SIG-M5 (cell line): Measurements from ENCODE around the gene MYF6.

Experiments used
- DNase-seq: peaks from one replicate; lab custom pipeline; 2025; lab: John Stamatoyannopoulos, UW

Gene MYF6

DNA sequence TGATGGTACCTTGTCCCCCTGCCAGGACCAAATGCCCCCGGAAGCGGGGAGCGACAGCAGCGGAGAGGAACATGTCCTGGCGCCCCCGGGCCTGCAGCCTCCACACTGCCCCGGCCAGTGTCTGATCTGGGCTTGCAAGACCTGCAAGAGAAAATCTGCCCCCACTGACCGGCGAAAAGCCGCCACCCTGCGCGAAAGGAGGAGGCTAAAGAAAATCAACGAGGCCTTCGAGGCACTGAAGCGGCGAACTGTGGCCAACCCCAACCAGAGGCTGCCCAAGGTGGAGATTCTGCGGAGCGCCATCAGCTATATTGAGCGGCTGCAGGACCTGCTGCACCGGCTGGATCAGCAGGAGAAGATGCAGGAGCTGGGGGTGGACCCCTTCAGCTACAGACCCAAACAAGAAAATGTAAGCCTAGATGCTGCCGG is 410 bp downstream of the MYF6 start:
- no peak for DNase-seq

DNA sequence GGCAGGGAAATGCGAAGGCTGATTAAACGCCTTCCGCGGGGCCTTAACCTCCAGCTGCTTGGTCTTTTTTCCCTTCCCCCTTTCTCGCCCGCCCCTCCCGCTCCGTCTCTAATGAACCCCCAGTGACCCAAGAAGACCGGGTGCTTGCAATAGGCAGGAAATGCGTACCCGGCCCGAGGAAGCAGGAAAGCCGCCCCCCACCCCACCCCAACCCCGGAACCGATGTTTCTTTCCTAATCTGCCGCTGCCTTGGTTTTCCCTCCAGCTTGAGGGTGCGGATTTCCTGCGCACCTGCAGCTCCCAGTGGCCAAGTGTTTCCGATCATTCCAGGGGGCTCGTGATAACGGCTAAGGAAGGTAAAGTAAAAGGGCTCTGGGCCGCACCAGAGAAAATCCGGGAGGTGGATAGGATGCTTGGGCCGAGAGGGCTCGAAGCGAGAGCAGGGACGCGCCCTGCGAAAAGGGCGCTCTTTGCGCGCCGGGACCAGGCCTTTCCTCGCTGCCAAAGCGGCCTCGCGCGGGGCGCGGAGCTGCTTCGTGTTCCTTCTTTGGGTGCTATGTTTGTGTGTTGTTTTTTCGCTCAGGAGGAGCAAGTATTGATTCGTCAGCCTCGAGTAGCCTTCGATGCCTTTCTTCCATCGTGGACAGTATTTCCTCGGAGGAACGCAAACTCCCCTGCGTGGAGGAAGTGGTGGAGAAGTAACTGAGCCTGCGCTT is 983 bp downstream of the MYF6 start:
- DNase-seq: no peak

GRCh38 chr12:80708975-80709328 is 1.5 kb downstream of the MYF6 start:
- DNase-seq: no peak

GRCh38 chr12:80709811-80710726 is 2.6 kb downstream of the MYF6 start:
- no peak for DNase-seq

DNA sequence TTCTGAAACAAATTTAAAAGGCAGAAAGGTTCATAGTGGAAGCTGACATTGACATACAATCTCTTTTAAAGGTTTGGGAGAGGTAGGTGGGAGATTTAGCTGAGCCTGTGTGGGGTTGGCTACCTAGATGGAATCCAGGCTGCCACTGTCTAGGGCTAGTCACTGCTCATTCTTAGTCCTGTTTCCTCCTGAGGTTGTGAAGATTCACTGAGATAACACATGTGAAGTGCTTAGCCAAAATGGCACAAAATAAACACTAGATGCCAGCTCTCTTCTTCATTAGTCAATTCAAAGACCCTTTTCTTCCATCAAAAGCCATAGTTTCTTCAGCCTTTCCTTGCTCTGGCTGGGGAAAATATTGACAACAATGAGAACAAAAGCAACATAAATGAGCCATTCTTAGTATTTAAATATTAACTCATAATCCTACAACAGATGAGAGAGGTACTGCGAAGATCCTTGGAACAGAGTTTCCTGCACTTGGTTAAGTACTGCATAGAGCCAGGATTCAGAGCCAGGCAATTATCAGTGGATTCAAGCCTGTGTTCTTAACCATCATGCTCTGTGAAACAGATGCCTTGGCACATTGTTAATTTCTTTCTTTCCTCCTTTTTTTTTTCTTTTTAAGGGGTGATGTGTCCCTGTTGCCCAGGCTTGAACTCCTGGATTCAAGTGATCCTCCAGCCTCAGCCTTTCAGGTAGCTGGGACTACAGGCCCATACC is 3.5 kb downstream of the MYF6 start:
- no peak for DNase-seq

DNA sequence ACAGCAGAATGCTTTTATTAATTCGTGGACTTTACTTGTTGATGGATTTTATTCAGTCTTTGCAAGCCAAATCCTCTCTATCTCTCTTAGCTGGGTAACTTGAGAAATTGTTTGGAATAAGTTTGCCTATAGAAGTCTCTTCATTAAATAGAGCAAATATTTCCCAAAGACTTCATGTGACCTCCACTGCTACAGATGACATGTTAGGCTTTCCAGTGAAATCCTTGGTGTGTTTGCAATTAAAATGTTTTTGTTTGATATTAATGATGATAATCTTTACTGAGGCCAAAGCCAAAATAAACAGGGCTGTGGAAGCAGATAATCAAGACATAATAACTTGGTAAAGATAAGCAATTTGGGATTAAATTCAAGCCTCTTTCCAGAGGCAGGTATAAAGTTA is 4.4 kb downstream of the MYF6 start:
- DNase-seq: no peak

DNA sequence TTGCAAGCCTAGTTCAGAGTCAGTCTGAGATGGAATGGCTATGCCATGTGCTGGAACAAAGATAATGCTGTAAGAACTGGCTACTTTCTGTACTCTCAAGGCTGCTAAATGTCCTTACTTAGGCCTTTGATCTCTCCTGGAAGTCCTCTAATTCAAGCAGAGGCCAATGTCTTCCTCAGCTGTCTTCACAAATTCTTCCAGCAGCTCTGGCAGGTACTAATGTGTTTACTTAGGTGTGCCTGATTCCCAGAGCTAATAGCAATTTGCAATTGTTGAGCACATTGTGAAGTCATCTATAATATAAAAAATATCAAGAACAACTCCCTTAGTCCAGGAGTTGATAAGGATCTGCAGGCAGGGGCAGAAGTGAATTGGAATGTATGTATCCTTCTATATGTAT is 5.4 kb downstream of the MYF6 start:
- no peak for DNase-seq

- no peak for DNase-seq
Observed at GRCh38 chr12:80713419-80713818, 6.0 kb downstream of the MYF6 start.

GRCh38 chr12:80714055-80714454 is 6.6 kb downstream of the MYF6 start:
- DNase-seq: no peak

GRCh38 chr12:80714846-80715245 is 7.4 kb downstream of the MYF6 start:
- no peak for DNase-seq

- no peak for DNase-seq
Observed at GRCh38 chr12:80715713-80716249, 8.3 kb downstream of the MYF6 start.

DNA sequence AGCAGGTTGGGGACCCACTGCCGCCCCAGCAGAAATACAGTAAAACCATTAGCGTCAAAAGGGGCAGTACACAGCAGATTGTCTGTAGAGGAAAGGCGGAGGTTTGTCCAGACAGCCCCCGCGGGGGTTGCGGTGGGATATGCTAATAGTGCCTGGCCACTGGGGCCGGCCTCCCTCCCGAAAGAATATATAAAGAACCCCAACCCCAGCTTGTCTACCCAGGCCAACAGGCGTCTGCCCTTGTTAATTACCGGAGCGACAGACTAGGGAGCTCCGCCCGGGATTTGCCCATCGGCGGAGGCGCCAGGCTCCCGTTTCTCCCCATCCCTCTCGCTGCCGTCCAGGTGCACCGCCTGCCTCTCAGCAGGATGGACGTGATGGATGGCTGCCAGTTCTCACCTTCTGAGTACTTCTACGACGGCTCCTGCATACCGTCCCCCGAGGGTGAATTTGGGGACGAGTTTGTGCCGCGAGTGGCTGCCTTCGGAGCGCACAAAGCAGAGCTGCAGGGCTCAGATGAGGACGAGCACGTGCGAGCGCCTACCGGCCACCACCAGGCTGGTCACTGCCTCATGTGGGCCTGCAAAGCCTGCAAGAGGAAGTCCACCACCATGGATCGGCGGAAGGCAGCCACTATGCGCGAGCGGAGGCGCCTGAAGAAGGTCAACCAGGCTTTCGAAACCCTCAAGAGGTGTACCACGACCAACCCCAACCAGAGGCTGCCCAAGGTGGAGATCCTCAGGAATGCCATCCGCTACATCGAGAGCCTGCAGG is 9.4 kb downstream of the MYF6 start, which contains the start of gene MYF5:
TSS of gene MYF5 (plus strand) at position 217 of the 774 bp plus-strand sequence. CDS start at position 369, 152 bp downstream.
- no peak for DNase-seq

DNA sequence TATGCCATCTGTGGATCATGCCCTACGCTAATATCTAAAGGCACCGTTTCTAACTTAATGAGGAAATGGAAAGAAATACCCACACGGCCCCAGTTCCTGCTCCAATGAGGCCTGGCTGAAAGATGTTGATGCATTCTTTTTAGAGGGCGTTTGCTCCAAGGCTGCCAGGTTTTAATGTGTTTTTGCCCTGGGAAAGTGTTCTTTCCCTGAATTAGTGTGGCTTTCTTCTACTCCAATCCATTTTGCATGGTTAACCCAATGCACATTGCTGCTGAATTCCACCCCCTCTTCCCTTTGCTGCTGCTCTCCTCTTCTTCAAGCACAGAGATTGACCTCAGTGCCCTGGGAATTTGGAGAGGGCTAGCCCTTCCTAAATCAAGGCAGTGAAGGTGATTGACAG is 10.4 kb downstream of the MYF6 start:
- DNase-seq: no peak

- no peak for DNase-seq
Observed at GRCh38 chr12:80720516-80720915, 13.1 kb downstream of the MYF6 start.

DNA sequence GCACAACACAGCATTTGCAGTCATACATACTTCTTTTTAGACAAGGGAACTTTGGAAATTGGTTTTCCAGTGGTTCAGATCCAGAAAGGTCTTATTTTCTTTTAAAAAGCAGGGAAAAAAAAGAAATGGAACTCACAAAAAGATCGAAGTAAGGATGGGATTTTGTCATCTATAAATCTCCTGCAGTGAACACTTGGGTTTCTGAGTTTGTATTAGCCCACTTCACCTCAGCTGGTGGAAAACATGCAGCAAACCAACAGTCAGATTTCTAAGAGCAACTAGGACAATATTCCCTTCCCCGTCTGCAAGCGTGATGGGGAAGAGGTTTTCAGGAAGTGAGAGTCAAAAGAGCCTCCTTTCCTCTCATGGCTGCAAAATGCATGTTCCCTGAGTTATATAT is 13.9 kb downstream of the MYF6 start:
- no peak for DNase-seq

DNA sequence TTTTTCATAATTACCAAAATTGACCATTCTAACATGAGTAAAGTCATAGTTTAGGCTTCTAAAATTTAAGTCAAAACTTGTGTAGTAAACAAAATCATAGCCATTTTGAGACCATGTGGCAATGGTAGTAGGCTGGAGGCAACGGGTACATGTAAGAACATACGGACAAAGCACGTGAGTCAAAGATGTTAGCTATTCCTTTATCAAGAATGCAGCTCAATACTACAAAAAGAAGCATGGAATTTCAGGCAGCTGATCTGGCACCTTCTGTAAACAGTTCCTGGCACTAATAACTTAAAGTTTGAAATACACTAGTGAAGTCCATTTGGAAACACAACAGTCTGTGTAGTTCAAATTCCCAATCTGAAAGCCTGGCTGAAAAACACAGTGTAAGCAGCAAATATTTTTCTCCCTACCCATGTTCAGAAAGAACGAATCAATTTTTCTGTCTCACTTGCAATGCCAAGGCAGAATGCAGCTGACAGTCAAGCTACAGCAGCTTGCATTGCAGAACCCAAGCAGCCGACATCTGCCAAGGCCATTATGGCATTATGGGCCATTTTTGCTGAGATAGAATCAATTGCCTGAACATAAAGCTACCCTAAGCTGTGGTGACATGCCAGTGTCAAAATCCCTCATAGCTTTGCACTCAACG is 38.5 kb downstream of the MYF6 start:
- no peak for DNase-seq

DNA sequence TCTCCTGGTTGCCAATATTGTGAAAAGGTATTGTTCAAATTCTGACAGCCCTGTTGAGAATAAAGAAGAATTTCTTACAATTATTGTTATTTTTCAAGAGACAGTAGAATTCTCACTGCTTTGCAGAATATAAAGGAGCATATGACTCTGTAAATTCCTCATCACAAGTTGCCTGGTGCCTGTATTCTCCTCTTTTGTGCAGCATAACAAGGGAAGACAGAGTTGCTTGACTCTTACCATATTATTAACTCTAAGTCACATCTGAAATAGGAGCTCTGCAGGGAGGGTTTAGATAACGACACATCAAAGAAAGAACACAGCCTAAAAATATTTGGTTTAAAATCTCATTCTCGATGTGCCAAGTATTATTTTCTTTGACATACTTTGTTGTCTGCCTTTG is 40.4 kb downstream of the MYF6 start:
- DNase-seq: no peak

- DNase-seq: no peak
Observed at GRCh38 chr12:80749456-80749855, 42.0 kb downstream of the MYF6 start.

GRCh38 chr12:80752464-80752863 is 45.0 kb downstream of the MYF6 start:
- DNase-seq: no peak

- DNase-seq: no peak
Observed at GRCh38 chr12:80754274-80754673, 46.8 kb downstream of the MYF6 start.

DNA sequence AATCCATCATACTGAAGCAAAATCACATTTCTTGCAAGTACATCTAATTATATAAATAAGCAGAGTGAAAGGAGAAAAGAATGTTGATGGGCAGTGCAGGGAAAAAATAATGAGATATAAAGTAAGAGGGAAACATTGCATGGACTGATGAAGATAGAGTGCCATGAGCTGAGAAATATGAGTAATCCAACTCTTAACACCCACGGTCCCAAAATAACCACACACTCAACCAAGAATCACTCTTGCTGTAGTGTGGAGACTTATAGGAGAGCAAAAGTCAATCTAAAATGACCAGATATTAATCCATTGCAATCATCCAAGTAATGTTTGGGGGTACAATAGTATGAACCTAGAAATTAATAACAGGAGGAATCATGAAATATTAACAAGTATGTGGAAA is 49.4 kb downstream of the MYF6 start:
- DNase-seq: no peak
